Choroid plexus epithelial cell (primary cell): ENCODE results near the gene SEC24D.

Experiments used
- DNase-seq: peaks from one replicate; pipeline ENCODE4 v3.0.0-alpha.2; 2010; ENCODE audit warnings: low read depth
- H3K4me3 ChIP-seq: 2 replicates; pipeline ENCODE4 v1.5.1; 2011; ENCODE audit warnings: low read depth, mild to moderate bottlenecking, control low read depth, low read length, moderate library complexity
- CTCF ChIP-seq: conservative IDR thresholded peaks from 2 replicates; pipeline ENCODE4 v1.5.1; 2011; ENCODE audit warnings: low read depth, mild to moderate bottlenecking, control low read depth, inconsistent platforms, low read length, moderate library complexity

The SEC24D gene

GRCh38 chr4:118813561-118813960 is 22.4 kb downstream of the SEC24D start:
- DNase-seq: no peak
- no peak for TF ChIP-seq CTCF
- no peak overlapping the region for H3K4me3 ChIP-seq

- no peak for TF ChIP-seq CTCF
These were observed 24.1 kb downstream of the SEC24D start for GRCh38 chr4:118811832-118812231.

GRCh38 chr4:118810991-118811764 is 24.7 kb downstream of the SEC24D start:
- no peak overlapping the region for H3K4me3 ChIP-seq
- peak; percentile 89 for DNase-seq
- no peak for TF ChIP-seq CTCF

More at GRCh38 chr4:118811832-118812231, 24.1 kb downstream of the SEC24D start:
- H3K4me3 ChIP-seq: no peak overlapping the region
- DNase-seq: no peak

GRCh38 chr4:118807659-118808058 is 28.3 kb downstream of the SEC24D start:
- TF ChIP-seq CTCF: no peak
- no peak for DNase-seq
- H3K4me3 ChIP-seq: no peak overlapping the region

GRCh38 chr4:118803253-118803652 is 32.7 kb downstream of the SEC24D start:
- no peak overlapping the region for H3K4me3 ChIP-seq
- no peak for TF ChIP-seq CTCF
- no peak for DNase-seq

- no peak for TF ChIP-seq CTCF
- no peak for DNase-seq
- no peak overlapping the region for H3K4me3 ChIP-seq
These were observed 33.9 kb downstream of the SEC24D start for GRCh38 chr4:118801895-118802575.
